Activated gamma-delta T cell treated with Interleukin-2 at 50 U/mL for 16 hours (primary cell): ENCODE results near the gene SPRED2.

Source experiments
- DNase-seq: peaks from one replicate; pipeline ENCODE4 v3.0.0-alpha.2; 2020

Gene SPRED2

DNA sequence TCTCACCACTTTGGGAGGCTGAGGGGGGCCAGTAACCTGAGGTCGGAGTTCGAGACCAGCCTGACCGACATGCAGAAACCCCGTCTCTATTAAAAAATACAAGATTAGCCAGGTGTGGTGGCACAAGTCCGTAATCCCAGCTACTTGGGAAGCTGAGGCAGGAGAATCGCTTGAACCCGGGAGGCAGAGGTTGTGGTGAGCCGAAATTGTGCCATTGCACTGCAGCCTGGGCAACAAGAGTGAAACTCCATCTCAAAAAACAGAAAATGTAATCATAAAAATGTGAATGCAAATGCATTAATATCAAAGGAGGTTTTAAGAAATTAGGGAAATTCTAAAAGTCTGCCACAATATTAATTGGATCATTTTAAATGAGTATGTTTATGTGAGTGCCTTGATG, 159.1 kb downstream of the SPRED2 start:
- no peak for DNase-seq

DNA sequence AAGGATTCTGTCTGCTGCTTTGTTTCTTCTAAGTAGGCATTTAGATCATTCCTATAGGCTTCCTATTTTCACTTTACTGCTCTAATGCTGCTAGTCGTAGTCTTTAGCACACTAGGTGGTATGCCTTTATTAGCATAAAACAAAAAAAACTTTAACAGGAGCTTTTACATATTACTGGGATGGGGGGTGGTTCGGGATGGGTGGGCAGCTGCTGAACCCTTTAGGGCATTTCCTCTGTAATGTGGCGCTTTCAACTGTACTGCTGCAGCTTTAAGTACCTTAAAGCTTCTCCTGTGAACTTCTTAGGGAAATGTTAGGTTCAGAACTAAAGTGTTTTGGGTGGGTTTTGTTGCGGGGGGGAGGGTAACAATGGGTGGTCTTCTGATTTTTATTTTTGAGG, 163.4 kb downstream of the SPRED2 start:
- DNase-seq, result no peak

DNA sequence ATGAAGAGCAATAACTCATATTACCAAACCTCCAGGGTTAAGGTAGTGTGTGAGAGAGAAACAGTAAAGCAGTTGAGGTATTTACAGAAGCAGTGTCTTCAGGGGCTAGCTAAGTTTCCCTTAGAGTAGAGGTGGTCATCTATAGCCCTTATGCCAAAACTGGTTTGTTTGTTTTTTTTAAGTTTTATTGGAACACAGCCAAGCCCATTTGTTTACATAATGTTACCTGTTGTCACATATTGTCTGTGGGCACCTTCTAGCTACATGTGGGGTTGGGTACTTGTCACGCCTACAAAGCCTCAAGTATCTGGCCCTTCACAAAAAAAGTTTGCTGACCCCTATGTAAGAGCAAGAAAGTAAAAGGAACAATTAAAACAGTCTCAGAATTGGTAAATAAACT, 165.4 kb downstream of the SPRED2 start:
- no peak for DNase-seq

DNA sequence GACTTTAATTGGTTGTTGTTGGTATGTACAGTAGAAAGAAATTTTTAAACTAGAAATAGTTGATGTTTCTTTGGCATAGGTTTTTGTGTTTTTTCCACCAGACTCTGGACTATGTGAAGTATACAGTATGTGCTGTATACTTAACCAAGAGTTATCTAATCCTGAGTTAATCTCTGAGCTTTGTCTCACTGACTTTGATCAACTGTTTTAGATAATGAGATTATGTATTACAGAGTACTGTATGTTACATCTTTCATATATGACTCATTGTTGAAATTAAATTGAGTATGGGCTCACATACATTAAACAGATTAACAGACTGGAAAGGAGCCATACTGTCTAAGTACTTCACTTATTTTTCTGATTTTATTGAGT, 166.7 kb downstream of the SPRED2 start:
- DNase-seq, result no peak

DNA sequence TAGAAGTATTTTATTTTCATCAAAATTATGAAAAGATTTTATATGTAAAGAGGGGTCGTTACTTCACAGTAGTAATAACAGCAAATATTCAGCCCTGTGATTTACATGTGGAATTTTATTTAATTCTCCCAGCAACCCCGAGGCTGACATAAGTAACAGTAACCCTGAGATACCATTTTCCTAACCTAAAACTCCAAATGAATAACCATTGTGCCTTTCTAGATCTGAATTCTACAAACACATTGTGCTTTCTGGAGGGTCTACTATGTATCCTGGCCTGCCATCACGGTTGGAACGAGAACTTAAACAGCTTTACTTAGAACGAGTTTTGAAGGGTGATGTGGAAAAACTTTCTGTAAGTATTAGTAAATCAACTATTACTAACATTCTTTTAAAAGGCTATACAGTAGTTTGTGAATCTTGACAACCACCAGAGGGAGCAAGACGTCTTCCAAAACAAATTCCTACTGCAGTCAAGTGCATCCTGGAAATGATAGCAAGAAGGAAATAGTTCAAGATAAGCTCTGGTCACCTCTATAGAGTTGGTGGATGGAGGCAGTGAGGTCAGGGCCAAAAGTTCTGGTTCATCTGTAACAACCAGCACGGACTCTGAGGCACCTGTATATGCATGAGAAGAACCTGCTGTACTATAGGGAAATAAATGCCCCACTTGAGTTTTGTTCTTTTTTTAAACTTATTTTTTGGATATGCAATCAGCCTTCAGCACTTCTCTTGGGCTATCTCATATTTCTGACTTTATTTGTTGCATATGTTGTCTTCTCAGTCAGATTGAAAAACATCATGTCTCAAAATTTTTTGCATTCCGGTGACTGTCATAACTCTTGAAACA, 167.4 kb downstream of the SPRED2 start:
- no peak for DNase-seq

DNA sequence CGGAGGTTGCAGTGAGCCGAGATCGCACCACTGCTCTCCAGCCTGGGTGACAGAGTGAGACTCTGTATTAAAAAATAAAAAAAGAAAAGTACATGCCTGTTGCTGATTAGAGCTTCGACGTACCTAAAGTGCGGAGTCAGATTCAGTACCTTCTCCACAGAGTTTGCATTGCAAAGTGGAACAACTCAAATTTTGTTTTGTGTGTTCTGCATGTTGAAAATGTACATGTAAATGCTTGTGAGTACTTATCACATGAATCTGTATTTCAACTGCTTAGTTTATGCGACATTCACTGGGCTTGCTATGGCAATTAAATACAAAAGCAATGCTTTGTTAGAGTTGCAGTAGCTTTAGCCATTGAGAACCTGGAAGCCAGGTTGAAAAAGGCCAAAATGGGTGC, 168.4 kb downstream of the SPRED2 start:
- DNase-seq, result no peak

DNA sequence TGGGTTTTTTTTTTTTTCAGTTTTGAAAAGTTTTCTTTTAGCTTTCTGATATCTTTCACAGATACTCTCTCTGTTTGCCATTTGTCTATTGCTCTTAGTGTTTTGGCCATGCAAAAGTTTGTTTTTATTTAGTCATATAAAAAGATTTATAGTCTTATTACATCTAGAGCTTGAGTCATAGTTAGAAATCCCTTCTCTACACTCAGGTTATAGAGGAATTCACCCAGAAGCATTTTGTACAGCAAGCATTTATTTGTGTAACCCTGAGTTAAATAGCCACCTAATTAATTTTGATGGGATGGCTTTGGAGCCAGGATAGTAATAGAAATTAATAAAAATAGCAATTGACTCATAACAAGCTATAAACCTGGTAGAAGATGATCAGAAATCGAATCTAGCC, 169.1 kb downstream of the SPRED2 start:
- no peak for DNase-seq

DNA sequence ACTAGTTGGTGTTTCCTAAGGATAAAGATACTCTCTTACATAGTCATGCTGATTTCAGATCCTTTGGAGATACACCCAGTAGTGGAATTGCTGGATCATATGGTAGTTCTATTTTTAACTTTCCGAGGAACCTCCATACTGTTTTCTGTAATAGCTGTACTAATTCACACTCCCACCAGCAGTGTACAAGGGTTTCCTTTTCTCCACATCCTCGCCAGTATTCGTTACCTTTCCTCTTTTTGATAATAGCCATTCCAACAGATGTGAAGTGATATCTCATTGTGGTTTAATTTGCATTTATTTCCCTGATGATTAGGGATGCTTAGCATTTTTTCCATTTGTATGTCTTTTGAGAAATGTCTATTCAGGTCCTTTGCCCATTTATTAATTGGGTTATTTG, 170.7 kb downstream of the SPRED2 start:
- DNase-seq, result no peak
